Daoy (cell line): Measurements from ENCODE around the gene ZNF138. TPM values are rescaled to one million over a fixed set of nuclear protein-coding genes. Genes with fewer than 3 reads are reported as not detected.

Source experiments
- DNase-seq: peaks from one replicate; pipeline ENCODE4 v3.0.0-alpha.2; 2015; ENCODE audit warnings: low read depth
- total RNA-seq: library from RNA; depleted of rRNA; stranded (reverse); fragments of >200 nt; shearing (Covaris generic); gene quantifications from 2 replicates; pipeline ENCODE4 v1.2.3, GENCODE V29; 2014; rRNA removed

Gene ZNF138
- total RNA-seq, 1 experiment from 2014 or later, result 15.8 TPM

- no peak for DNase-seq
Measured at GRCh38 chr7:64875658-64876406, 81.6 kb downstream of the ZNF138 start.

- DNase-seq, result no peak
Measured at GRCh38 chr7:64876792-64877713, 82.8 kb downstream of the ZNF138 start.

- no peak for DNase-seq
Measured at GRCh38 chr7:64877714-64878610, 83.7 kb downstream of the ZNF138 start.

- DNase-seq, result no peak
Measured at GRCh38 chr7:64878684-64879083, 84.5 kb downstream of the ZNF138 start.

- DNase-seq, result no peak
Measured at GRCh38 chr7:64879086-64879730, 85.0 kb downstream of the ZNF138 start.

- peak; percentile 2 for DNase-seq
Measured at GRCh38 chr7:64879800-64880199, 85.6 kb downstream of the ZNF138 start.

GRCh38 chr7:64880322-64881297 lies 86.4 kb downstream of the ZNF138 start:
- peak; percentile 1 for DNase-seq

GRCh38 chr7:64881461-64882287 lies 87.4 kb downstream of the ZNF138 start:
- peak; percentile 0 for DNase-seq

- no peak for DNase-seq
Measured at GRCh38 chr7:64882341-64883112, 88.3 kb downstream of the ZNF138 start.

Other genes starting within 250 kb of the ZNF138 start
- gene ZNF680, start 231.4 kb upstream of the ZNF138 start, total RNA-seq, result 21.9 and 23.0 TPM in 2 replicates
- gene ZNF107, start 128.3 kb upstream of the ZNF138 start, total RNA-seq, result 6.4 and 9.6 TPM in 2 replicates
- 10.4 and 15.7 TPM in 2 replicates for gene ZNF273, start 108.8 kb downstream of the ZNF138 start, total RNA-seq
- 3.3 and 5.4 TPM in 2 replicates for gene ZNF117, start 196.6 kb downstream of the ZNF138 start, total RNA-seq
- gene ERV3-1, start 212.3 kb downstream of the ZNF138 start, total RNA-seq, result 5.3 and 8.8 TPM in 2 replicates